WTC11 (cell line): ENCODE results near the gene ANKZF1.
A peak's percentile ranks its signal among the peaks of the same experiment; 100 is the strongest.

Experiments
- AFF4 ChIP-seq: sonication (generic); formaldehyde crosslinking; IDR thresholded peaks from 2 replicates; pipeline ENCODE4 v1.8.1; 2023; ENCODE audit warnings: mild to moderate bottlenecking, missing genetic modification reagents, borderline replicate concordance
- CTCF ChIP-seq: fragments of 200-600 bp; IDR thresholded peaks from 2 replicates; pipeline ENCODE4 v1.8.0; 2022; ENCODE audit warnings: antibody characterized with exemption
- E2F4 ChIP-seq: sonication (generic); formaldehyde crosslinking; IDR thresholded peaks from 2 replicates; pipeline ENCODE4 v1.8.1; 2022; ENCODE audit warnings: low read depth, mild to moderate bottlenecking, moderate library complexity, missing genetic modification reagents, borderline replicate concordance
- HMGXB4 ChIP-seq: sonication (generic); formaldehyde crosslinking; IDR thresholded peaks from 2 replicates; pipeline ENCODE4 v1.8.1; 2023; ENCODE audit warnings: mild to moderate bottlenecking, moderate library complexity, missing genetic modification reagents
- JUN ChIP-seq: sonication (generic); formaldehyde crosslinking; IDR thresholded peaks from 2 replicates; pipeline ENCODE4 v1.8.0; 2023; ENCODE audit warnings: mild to moderate bottlenecking, missing genetic modification reagents
- MAX ChIP-seq: sonication (generic); formaldehyde crosslinking; IDR thresholded peaks from 2 replicates; pipeline ENCODE4 v1.8.0; 2022; ENCODE audit warnings: mild to moderate bottlenecking, missing genetic modification reagents
- MLX ChIP-seq: sonication (generic); formaldehyde crosslinking; IDR thresholded peaks from 2 replicates; pipeline ENCODE4 v1.8.1; 2023; ENCODE audit warnings: mild to moderate bottlenecking, missing genetic modification reagents, moderate library complexity
- NR1H2 ChIP-seq: sonication (generic); formaldehyde crosslinking; IDR thresholded peaks from 2 replicates; pipeline ENCODE4 v1.9.0; 2021; ENCODE audit warnings: mild to moderate bottlenecking, moderate library complexity, missing genetic modification reagents
- SP1 ChIP-seq: sonication (generic); formaldehyde crosslinking; conservative IDR thresholded peaks from 2 replicates; pipeline ENCODE4 v1.8.1; 2022; ENCODE audit warnings: missing genetic modification reagents
- TP53 ChIP-seq: sonication (generic); formaldehyde crosslinking; IDR thresholded peaks from 2 replicates; pipeline ENCODE4 v1.8.1; 2023; ENCODE audit warnings: mild to moderate bottlenecking, missing genetic modification reagents
- ZBTB43 ChIP-seq: sonication (generic); formaldehyde crosslinking; IDR thresholded peaks from 2 replicates; pipeline ENCODE4 v1.8.1; 2023; ENCODE audit warnings: mild to moderate bottlenecking, missing genetic modification reagents
- ZNF423 ChIP-seq: fragments of 250-450 bp; sonication (Bioruptor Pico); IDR thresholded peaks from 2 replicates; pipeline ENCODE4 v2.1.2; 2022; ENCODE audit warnings: mild to moderate bottlenecking, moderate library complexity

GRCh38 chr2:219277703-219278654, 48.4 kb downstream of the ANKZF1 start:
- TF ChIP-seq CTCF (peak; percentile 99), NR1H2 (CRISPR knock-in tag) (no peak), ZNF423 (CRISPR knock-in tag) (no peak), SP1 (CRISPR knock-in tag) (no peak), HMGXB4 (CRISPR knock-in tag) (no peak), MAX (CRISPR knock-in tag) (0 out of 2 replicates have a peak, but pooled peaks have one; percentile 24), MLX (no peak), JUN (no peak), ZBTB43 (no peak), AFF4 (no peak), TP53 (no peak), E2F4 (CRISPR knock-in tag) (no peak)
